B cell (primary cell): ENCODE results near the gene S100A1. TPM values are rescaled to one million over a fixed set of nuclear protein-coding genes. Genes with fewer than 3 reads are reported as not detected.

Source experiments
- ATAC-seq: fragments of 200-7000 bp; cut with Tn5 transposase; one replicate; pipeline ENCODE4 v1.10.0; 2021; ENCODE audit warnings: low read depth, mild to moderate bottlenecking, moderate number of reproducible peaks, moderate library complexity
- CTCF ChIA-PET: fragments of 350-600 bp; sonication (Branson Sonifier 250); formaldehyde crosslinking; loops from one replicate; lab custom pipeline; 2021; ENCODE audit warnings: antibody characterized with exemption, inconsistent platforms; lab: Charles Lee
- POLR2A ChIA-PET: fragments of 350-600 bp; sonication (Branson Sonifier 250); formaldehyde crosslinking; loops from one replicate; lab custom pipeline; 2021; ENCODE audit warnings: antibody characterized with exemption; lab: Charles Lee
- DNase-seq: peaks from one replicate; pipeline ENCODE4 v3.0.0; 2013
- H2AFZ ChIP-seq: 2 replicates; pipeline ENCODE4 v1.6.1; 2012; ENCODE audit warnings: mild to moderate bottlenecking, low read depth, low read length; ENCODE audit not compliant: insufficient read depth, poor library complexity, severe bottlenecking
- H3K27ac ChIP-seq, 2 donors: 1 replicate in 1 of 2; 2 replicates in 1 of 2; pipeline ENCODE4 v1.5.1; 2012 to 2013; ENCODE audit warnings: low read length in 2 of 2, mild to moderate bottlenecking in 2 of 2, moderate library complexity in 1 of 2
- H3K27me3 ChIP-seq, 4 experiments: fragments of 200-600 bp in 1 of 4; sonication (generic) in 1 of 4; replicated peaks in 1 of 4; 1 replicate in 2 of 4; 2 replicates in 2 of 4; pipeline versions ENCODE4 v1.6.1 to v1.7.0; 2013 to 2016; ENCODE audit warnings: low read length in 3 of 4, mild to moderate bottlenecking in 2 of 4, mixed read lengths in 1 of 4, moderate library complexity in 1 of 4; ENCODE audit not compliant: insufficient read depth in 4 of 4, control insufficient read depth in 3 of 4; ENCODE audit errors: control extremely low read depth in 1 of 4
- H3K36me3 ChIP-seq, 2 experiments: replicated peaks in 1 of 2; 1 replicate in 1 of 2; 2 replicates in 1 of 2; pipeline versions ENCODE4 v1.6.1 to v1.7.1; 2013; ENCODE audit warnings: low read length in 1 of 2; ENCODE audit not compliant: insufficient read depth in 2 of 2, control insufficient read depth in 1 of 2; ENCODE audit errors: control extremely low read depth in 1 of 2, extremely low read depth in 1 of 2
- H3K4me1 ChIP-seq, 2 donors: fragments of 200-600 bp in 1 of 2; sonication (generic) in 1 of 2; 1 replicate in 1 of 2; 2 replicates in 1 of 2; pipeline versions ENCODE4 v1.5.1 to v1.6.1; 2013 to 2017; ENCODE audit warnings: low read length in 2 of 2; ENCODE audit not compliant: control insufficient read depth in 2 of 2, insufficient read depth in 2 of 2
- H3K4me2 ChIP-seq: replicated peaks from 2 replicates; pipeline ENCODE3; 2012; ENCODE audit warnings: mild to moderate bottlenecking, low read depth, low read length; ENCODE audit not compliant: poor library complexity, severe bottlenecking
- H3K4me3 ChIP-seq, 5 experiments: fragments of 200-600 bp in 1 of 5; sonication (generic) in 1 of 5; 1 replicate in 3 of 5; 2 replicates in 2 of 5; pipeline versions ENCODE4 v1.5.1 to v1.7.0; 2011 to 2016; ENCODE audit warnings: low read length in 4 of 5, mild to moderate bottlenecking in 4 of 5, low read depth in 2 of 5, control low read depth in 1 of 5, moderate library complexity in 1 of 5; ENCODE audit not compliant: insufficient read depth in 1 of 5; ENCODE audit errors: control extremely low read depth in 1 of 5, extremely low read depth in 1 of 5
- H3K79me2 ChIP-seq: fragments of 200-600 bp; sonication (generic); one replicate; pipeline ENCODE4 v1.6.0; 2016; ENCODE audit warnings: low read length; ENCODE audit not compliant: control insufficient read depth, insufficient read depth
- H3K9ac ChIP-seq: fragments of 200-600 bp; sonication (generic); 2 replicates; pipeline ENCODE4 v1.6.1; 2017; ENCODE audit warnings: mild to moderate bottlenecking, low read length, moderate library complexity
- H3K9me3 ChIP-seq, 3 donors: one replicate each; pipeline versions ENCODE4 v1.6.1 to v1.7.1; 2013; ENCODE audit warnings: low read length in 2 of 3; ENCODE audit not compliant: control insufficient read depth in 2 of 3, insufficient read depth in 1 of 3; ENCODE audit errors: control extremely low read depth in 1 of 3
- H4K20me1 ChIP-seq: 2 replicates; pipeline ENCODE4 v1.6.0; 2012; ENCODE audit warnings: mild to moderate bottlenecking, low read length; ENCODE audit not compliant: insufficient read depth, control insufficient read depth, poor library complexity, severe bottlenecking
- H3K27ac Mint-ChIP-seq: one replicate; pipeline ENCODE4 v1.8.0; 2021; ENCODE audit warnings: mixed read lengths
- H3K27me3 Mint-ChIP-seq: one replicate; pipeline ENCODE4 v1.8.0; 2021; ENCODE audit warnings: mixed read lengths
- H3K4me1 Mint-ChIP-seq: one replicate; pipeline ENCODE4 v1.8.0; 2021; ENCODE audit warnings: mixed read lengths
- H3K4me3 Mint-ChIP-seq: one replicate; pipeline ENCODE4 v1.8.0; 2021; ENCODE audit warnings: mixed read lengths
- H3K9me3 Mint-ChIP-seq: one replicate; pipeline ENCODE4 v1.8.0; 2022; ENCODE audit warnings: mixed read lengths; ENCODE audit not compliant: insufficient read depth
- CTCF ChIP-seq: fragments of 200-600 bp; IDR thresholded peaks from one replicate; pipeline ENCODE4 v1.8.0; 2022; ENCODE audit warnings: antibody characterized with exemption, mild to moderate bottlenecking
- EZH2 ChIP-seq: IDR thresholded peaks from 2 replicates; pipeline ENCODE4 v1.6.1; 2012; ENCODE audit warnings: borderline replicate concordance, low read depth, mild to moderate bottlenecking, moderate library complexity, low read length; ENCODE audit not compliant: insufficient read depth, poor library complexity, severe bottlenecking
- WGBS: methylation state at CpG from one replicate; pipeline ENCODE4 v1.1.5; 2013; ENCODE audit warnings: missing lambda C conversion rate; ENCODE audit not compliant: insufficient coverage; 5-methylcytosine and 5-hydroxymethylcytosine counted together
- intact Hi-C: fragments of 100-400 bp; cut with micrococcal nuclease; formaldehyde crosslinking; loops from one replicate; pipeline ENCODE4 v1.10.0; 2022
- polyA plus RNA-seq: library from polyadenylated mRNA; depleted of rRNA; stranded (reverse); fragments of >200 nt; gene quantifications from 2 replicates; pipeline ENCODE4 v1.2.3, GENCODE V29; 2012
- total RNA-seq, 2 donors: library from RNA; stranded (reverse); fragments of 120-200 nt in 1 of 2; gene quantifications; 1 replicate in 1 of 2; 2 replicates in 1 of 2; pipeline versions ENCODE4 v1.2.3 to v1.2.4, GENCODE V29; 2013 to 2022

Gene S100A1
- total and polyA plus RNA-seq, 2 donors (not counting 1 experiment from before 2014, with no cell fraction given): not detected

GRCh38 chr1:153651771-153652170 lies 23.5 kb downstream of the S100A1 start:
- H3K4me1 ChIP-seq: no peaks in the 10 kb centered on the region
- Mint-ChIP-seq H3K4me1 (no peaks in the 10 kb centered on the region), H3K4me3 (no peak overlapping the region), H3K27me3 (no peaks in the 10 kb centered on the region), H3K27ac (no peak overlapping the region), H3K9me3 (no peaks in the 10 kb centered on the region)
- DNase-seq (no peak), ATAC-seq (no peak)
- no peak overlapping the region for H3K4me3 ChIP-seq
- H3K27ac ChIP-seq: no peak overlapping the region
- POLR2A ChIA-PET: no interaction called here
- peaks cover 3% of the 10 kb centered on the region for H3K79me2 ChIP-seq
- H3K36me3 ChIP-seq: peaks cover 0 to 10% of the 10 kb centered on the region in 2 experiments
- TF ChIP-seq EZH2: no peak
- no peak for TF ChIP-seq CTCF
- CTCF ChIA-PET: interaction anchor here (1.5 kb wide), 1 partner anchor 18 kb away, joined by 3 read pairs; the partner anchor contains the start of gene CHTOP
- no CpG with 5 or more reads among the region's 1 CpG for WGBS
- no peaks in the 10 kb centered on the region for H3K9me3 ChIP-seq
- H3K4me2 ChIP-seq: no peak overlapping the region
- no peak overlapping the region for H2AFZ ChIP-seq
- H3K27me3 ChIP-seq: no peaks in the 10 kb centered on the region
- H4K20me1 ChIP-seq: no peaks in the 10 kb centered on the region
- H3K9ac ChIP-seq: no peak overlapping the region
- intact Hi-C loops: no loop called here

GRCh38 chr1:153652805-153653500 lies 24.7 kb downstream of the S100A1 start:
- ChIA-PET CTCF (interaction anchor here (0.9 to 1.5 kb wide), 2 partner anchors 9 to 19 kb away, joined by 3 read pairs; partner anchors contain the start of gene CHTOP), POLR2A (no interaction called here)
- H3K27me3 Mint-ChIP-seq: no peaks in the 10 kb centered on the region
- H3K9me3 Mint-ChIP-seq: no peaks in the 10 kb centered on the region
- DNase-seq (no peak), ATAC-seq (no peak)
- H3K4me2 ChIP-seq: no peak overlapping the region
- H3K9me3 ChIP-seq: no peaks in the 10 kb centered on the region
- peaks cover 4% of the 10 kb centered on the region for H3K79me2 ChIP-seq
- no peak overlapping the region for H3K27ac ChIP-seq
- H3K36me3 ChIP-seq: peaks cover 0 to under 1% of the 10 kb centered on the region in 2 experiments
- no peak overlapping the region for H3K9ac ChIP-seq
- no peak overlapping the region for H3K4me3 Mint-ChIP-seq
- H3K4me3 ChIP-seq: no peak overlapping the region
- H4K20me1 ChIP-seq: no peaks in the 10 kb centered on the region
- H3K27me3 ChIP-seq: no peaks in the 10 kb centered on the region
- TF ChIP-seq EZH2: no peak
- TF ChIP-seq CTCF: no peak
- no peak overlapping the region for H2AFZ ChIP-seq
- intact Hi-C loops: no loop called here
- WGBS: 63% methylated on average over 2 of the region's 3 CpGs
- H3K4me1 ChIP-seq: peaks cover 0 to 1% of the 10 kb centered on the region in 2 donors
- no peaks in the 10 kb centered on the region for H3K4me1 Mint-ChIP-seq
- no peak overlapping the region for H3K27ac Mint-ChIP-seq
